ENCODE data around the gene TUBGCP2. TPM values are rescaled to one million over a fixed set of nuclear protein-coding genes. Genes with fewer than 3 reads are reported as not detected.
A peak's percentile ranks its signal among the peaks of the same experiment; 100 is the strongest.

TUBGCP2 gene
- total and polyA plus RNA-seq, 9 of the 15 experiments (the other 6 are each of a cell fraction or from before 2014, with no cell fraction given) = 4.3 to 56.6 (median 28.4) TPM

GRCh38 chr10:133278577-133279265 lies 30.0 kb downstream of the TUBGCP2 start (continued):
- TF ChIP-seq TARDBP (IDR thresholded peaks at IDR 0.05) = no peak
- TF ChIP-seq ATF3 (IDR thresholded peaks at IDR 0.05) = 0 out of 2 replicates have a peak, but pooled peaks have one; percentile 12
- no peak for TF ChIP-seq ATF3 (CRISPR knock-in tag; conservative IDR thresholded peaks at IDR 0.05)
- no peak for TF ChIP-seq MITF (IDR thresholded peaks at IDR 0.05)
- TF ChIP-seq KLF16 (IDR thresholded peaks at IDR 0.05) = peak; percentile 44; the same call in 1 of the 2 replicates
- TF ChIP-seq ZNF780A (CRISPR knock-in tag; IDR thresholded peaks at IDR 0.05) = no peak
- TF ChIP-seq EWSR1 (IDR thresholded peaks at IDR 0.05; ENCODE audit: borderline replicate concordance, low read depth, partially characterized antibody) = no peak
- TF ChIP-seq SMARCC2 (IDR thresholded peaks at IDR 0.05; ENCODE audit: low read depth) = no peak
- no peak for TF ChIP-seq RFX5 (IDR thresholded peaks at IDR 0.05; ENCODE audit: low read depth, low read length)
- TF ChIP-seq FOXK2 (conservative IDR thresholded peaks at IDR 0.05 in 1 of 2, IDR thresholded peaks at IDR 0.05 in 1 of 2; ENCODE audit: low read depth in 2 of 2) = peak; percentile 49 to 58; a peak in 2 of 4 replicates
- no peak for TF ChIP-seq ZNF316 (IDR thresholded peaks at IDR 0.05)
- peak; percentile 53; the same call in 1 of the 2 replicates for TF ChIP-seq MYNN (IDR thresholded peaks at IDR 0.05)
- TF ChIP-seq MYNN (CRISPR knock-in tag; IDR thresholded peaks at IDR 0.05) = no peak
- TF ChIP-seq GTF3C2 (IDR thresholded peaks at IDR 0.05; ENCODE audit: borderline replicate concordance, extremely low read depth, insufficient read length) = no peak
- TF ChIP-seq ZNF717 (CRISPR knock-in tag; IDR thresholded peaks at IDR 0.05) = no peak
- TF ChIP-seq FOXJ3 (CRISPR knock-in tag; IDR thresholded peaks at IDR 0.05) = no peak
- no peak for TF ChIP-seq FOXO4 (CRISPR knock-in tag; IDR thresholded peaks at IDR 0.05)
- no peak for TF ChIP-seq ZNF146 (CRISPR knock-in tag; IDR thresholded peaks at IDR 0.05; ENCODE audit: unreplicated experiment)
- no peak for TF ChIP-seq FUS (optimal IDR thresholded peaks at IDR 0.05; ENCODE audit: low read depth, low read length)
- peak; percentile 54; the same call in 1 of the 2 replicates for TF ChIP-seq ELF4 (CRISPR knock-in tag; IDR thresholded peaks at IDR 0.05)
- peak; percentile 65 for TF ChIP-seq CREM (IDR thresholded peaks at IDR 0.05; ENCODE audit: low read depth)
- TF ChIP-seq ARID1B (IDR thresholded peaks at IDR 0.05) = peak; percentile 76
- TF ChIP-seq ZBTB43 (CRISPR knock-in tag; IDR thresholded peaks at IDR 0.05) = no peak
